SK-N-SH (cell line): Measurements from ENCODE around the gene NAMPT. TPM values are rescaled to one million over a fixed set of nuclear protein-coding genes. Genes with fewer than 3 reads are reported as not detected.
"Not testable (repeated sequence)": the region's sequence is repeated elsewhere in the genome, so short reads cannot be mapped to it uniquely, and the experiment has no call there.

Source experiments
- CTCF ChIA-PET: fragments of 300-600, 350-600 bp; formaldehyde crosslinking; extraction: SDS; loops from one replicate; lab custom pipeline; 2021; lab: Yijun Ruan, JAX
- POLR2A ChIA-PET: fragments of 350-600 bp; sonication (Branson Sonifier 250); formaldehyde crosslinking; extraction: SDS; loops from one replicate; lab custom pipeline; 2020; ENCODE audit warnings: antibody characterized with exemption, inconsistent platforms; lab: Yijun Ruan, JAX
- DNase-seq: peaks from one replicate; pipeline ENCODE4 v3.0.0; 2012
- H2AFZ ChIP-seq: fragments of 200-600 bp; sonication (generic); 2 replicates; pipeline ENCODE4 v1.8.1; 2016; ENCODE audit warnings: antibody characterized with exemption, mild to moderate bottlenecking, low read depth
- H3F3A ChIP-seq: fragments of 200-600 bp; sonication (generic); replicated peaks from 2 replicates; pipeline ENCODE3; 2016; ENCODE audit warnings: antibody characterized with exemption, mild to moderate bottlenecking; ENCODE audit not compliant: insufficient read depth
- H3K27ac ChIP-seq, 2 experiments: fragments of 200-500 bp in 1 of 2; fragments of 200-600 bp in 1 of 2; sonication (Bioruptor generic) in 1 of 2; sonication (generic), shearing (Covaris generic) in 1 of 2; 2 replicates each; pipeline versions ENCODE4 v1.5.1 to v1.6.1; 2014 to 2016; ENCODE audit warnings: low read depth in 2 of 2, inconsistent platforms in 1 of 2, low read length in 1 of 2, mild to moderate bottlenecking in 1 of 2, mixed read lengths in 1 of 2
- H3K27me3 ChIP-seq: fragments of 200-600 bp; sonication (generic), shearing (Covaris generic); 2 replicates; pipeline ENCODE4 v1.6.1; 2016; ENCODE audit warnings: mixed run types; ENCODE audit not compliant: insufficient read depth
- H3K36me3 ChIP-seq, 2 experiments: fragments of 200-500 bp in 1 of 2; fragments of 200-600 bp in 1 of 2; sonication (Bioruptor generic) in 1 of 2; sonication (generic) in 1 of 2; replicated peaks in 1 of 2; 2 replicates each; pipeline versions ENCODE3 to v1.5.1; 2014 to 2016; ENCODE audit warnings: low read length in 1 of 2, mild to moderate bottlenecking in 1 of 2; ENCODE audit not compliant: insufficient read depth in 2 of 2, control insufficient read depth in 1 of 2
- H3K4me1 ChIP-seq, 2 experiments: fragments of 200-500 bp in 1 of 2; fragments of 200-600 bp in 1 of 2; sonication (Bioruptor generic) in 1 of 2; sonication (generic), shearing (Covaris generic) in 1 of 2; 2 replicates each; pipeline versions ENCODE4 v1.5.1 to v1.6.1; 2014 to 2016; ENCODE audit warnings: low read depth in 1 of 2, low read length in 1 of 2, mixed run types in 1 of 2; ENCODE audit not compliant: insufficient read depth in 2 of 2, control insufficient read depth in 1 of 2
- H3K4me2 ChIP-seq: fragments of 200-600 bp; sonication (generic), shearing (Covaris generic); 2 replicates; pipeline ENCODE4 v1.6.1; 2017; ENCODE audit warnings: mixed run types
- H3K4me3 ChIP-seq, 2 experiments: fragments of 200-500 bp in 1 of 2; fragments of 200-600 bp in 1 of 2; sonication (Bioruptor generic) in 1 of 2; sonication (generic), shearing (Covaris generic) in 1 of 2; 2 replicates each; pipeline versions ENCODE4 v1.5.1 to v1.8.1; 2014 to 2016; ENCODE audit warnings: low read depth in 2 of 2, inconsistent platforms in 1 of 2, low read length in 1 of 2, mild to moderate bottlenecking in 1 of 2, mixed read lengths in 1 of 2, moderate library complexity in 1 of 2
- H3K79me2 ChIP-seq: fragments of 200-600 bp; sonication (generic); 2 replicates; pipeline ENCODE4 v1.8.1; 2017; ENCODE audit warnings: mild to moderate bottlenecking; ENCODE audit not compliant: insufficient read depth
- H3K9ac ChIP-seq: fragments of 200-600 bp; sonication (generic); 2 replicates; pipeline ENCODE4 v1.6.1; 2017; ENCODE audit warnings: mixed run types
- H3K9me2 ChIP-seq: fragments of 200-600 bp; sonication (generic); 2 replicates; pipeline ENCODE4 v1.6.1; 2017; ENCODE audit warnings: mixed run types
- H3K9me3 ChIP-seq: fragments of 200-600 bp; sonication (generic); 2 replicates; pipeline ENCODE4 v1.6.1; 2017; ENCODE audit warnings: mixed run types, mild to moderate bottlenecking, moderate library complexity
- H4K20me1 ChIP-seq: fragments of 200-600 bp; sonication (generic); 2 replicates; pipeline ENCODE4 v1.6.1; 2017; ENCODE audit warnings: mild to moderate bottlenecking, mixed run types; ENCODE audit not compliant: insufficient read depth
- EZH2phosphoT487 ChIP-seq: fragments of 200-600 bp; sonication (generic); IDR thresholded peaks from 2 replicates; pipeline ENCODE4 v1.6.1; 2017; ENCODE audit warnings: low read depth, mixed run types, mild to moderate bottlenecking, antibody characterized with exemption, moderate library complexity, borderline replicate concordance
- FOXJ3 ChIP-seq: sonication (generic); formaldehyde crosslinking; IDR thresholded peaks from 2 replicates; pipeline ENCODE4 v1.5.1; 2020; ENCODE audit warnings: mild to moderate bottlenecking, missing genetic modification reagents
- GABPA ChIP-seq: IDR thresholded peaks from 2 replicates; pipeline ENCODE4 v1.4.0; 2012; ENCODE audit warnings: low read depth, mild to moderate bottlenecking
- JUND ChIP-seq: IDR thresholded peaks from 2 replicates; pipeline ENCODE4 v1.4.0; 2012
- MEF2A ChIP-seq: IDR thresholded peaks from 2 replicates; pipeline ENCODE4 v1.4.0; 2012; ENCODE audit warnings: low read depth, borderline replicate concordance
- MXI1 ChIP-seq: IDR thresholded peaks from 2 replicates; pipeline ENCODE4 v1.6.1; 2012; ENCODE audit warnings: mild to moderate bottlenecking, low read depth, low read length, improper control_type of control experiment
- NFIC ChIP-seq: IDR thresholded peaks from 2 replicates; pipeline ENCODE4 v1.4.0; 2012; ENCODE audit warnings: borderline replicate concordance
- NRF1 ChIP-seq: IDR thresholded peaks from 2 replicates; pipeline ENCODE4 v1.6.1; 2012; ENCODE audit warnings: low read depth, mild to moderate bottlenecking, low read length
- PBX3 ChIP-seq: IDR thresholded peaks from 2 replicates; pipeline ENCODE4; 2012
- POLR2AphosphoS5 ChIP-seq: IDR thresholded peaks from 2 replicates; pipeline ENCODE4 v1.6.1; 2012; ENCODE audit warnings: low read depth, low read length
- RAD21 ChIP-seq: IDR thresholded peaks from 2 replicates; pipeline ENCODE4 v1.6.1; 2012; ENCODE audit warnings: mild to moderate bottlenecking, low read length
- RCOR1 ChIP-seq: fragments of 150-350 bp; IDR thresholded peaks from 2 replicates; pipeline ENCODE4 v1.6.1; 2017; ENCODE audit warnings: antibody characterized with exemption, low read length
- REST ChIP-seq: IDR thresholded peaks from 2 replicates; pipeline ENCODE4 v1.6.1; 2012; ENCODE audit warnings: mild to moderate bottlenecking, low read depth, low read length, moderate library complexity
- RFX5 ChIP-seq: IDR thresholded peaks from 2 replicates; pipeline ENCODE4 v1.6.1; 2012; ENCODE audit warnings: mild to moderate bottlenecking, improper control_type of control experiment, low read length
- SIN3A ChIP-seq: IDR thresholded peaks from 2 replicates; pipeline ENCODE4 v1.6.1; 2012; ENCODE audit warnings: low read depth, mild to moderate bottlenecking, low read length, moderate library complexity, borderline replicate concordance
- SMC3 ChIP-seq: IDR thresholded peaks from 2 replicates; pipeline ENCODE4 v1.6.1; 2012; ENCODE audit warnings: low read depth, low read length, improper control_type of control experiment
- TAF1 ChIP-seq: IDR thresholded peaks from 2 replicates; pipeline ENCODE4 v1.6.1; 2012; ENCODE audit warnings: low read depth, mild to moderate bottlenecking, low read length, moderate library complexity, borderline replicate concordance
- USF2 ChIP-seq: fragments of 150-350 bp; IDR thresholded peaks from 2 replicates; pipeline ENCODE4 v1.6.1; 2017; ENCODE audit warnings: antibody characterized with exemption, low read length, low read depth, borderline replicate concordance
- YY1 ChIP-seq: IDR thresholded peaks from 2 replicates; pipeline ENCODE4 v1.4.0; 2012; ENCODE audit warnings: low read depth, mild to moderate bottlenecking
- WGBS: methylation state at CpG from one replicate; pipeline ENCODE4 v1.1.6; 2017; ENCODE audit warnings: low lambda C conversion rate; 5-methylcytosine and 5-hydroxymethylcytosine counted together
- polyA plus RNA-seq, 3 experiments: library from polyadenylated mRNA; depleted of rRNA; stranded (reverse); fragments of >200 nt; gene quantifications; 2 replicates each; pipeline ENCODE4 v1.2.3, GENCODE V29; 2012
- TF ChIP-seq, protein P1 (sequence below): IDR thresholded peaks from 2 replicates; pipeline ENCODE4 v1.4.0; 2012; ENCODE audit warnings: low read depth

Gene NAMPT
- polyA plus RNA-seq, 1 of the 3 experiments (the other 2 are of a cell fraction) = 20.1 TPM

DNA sequence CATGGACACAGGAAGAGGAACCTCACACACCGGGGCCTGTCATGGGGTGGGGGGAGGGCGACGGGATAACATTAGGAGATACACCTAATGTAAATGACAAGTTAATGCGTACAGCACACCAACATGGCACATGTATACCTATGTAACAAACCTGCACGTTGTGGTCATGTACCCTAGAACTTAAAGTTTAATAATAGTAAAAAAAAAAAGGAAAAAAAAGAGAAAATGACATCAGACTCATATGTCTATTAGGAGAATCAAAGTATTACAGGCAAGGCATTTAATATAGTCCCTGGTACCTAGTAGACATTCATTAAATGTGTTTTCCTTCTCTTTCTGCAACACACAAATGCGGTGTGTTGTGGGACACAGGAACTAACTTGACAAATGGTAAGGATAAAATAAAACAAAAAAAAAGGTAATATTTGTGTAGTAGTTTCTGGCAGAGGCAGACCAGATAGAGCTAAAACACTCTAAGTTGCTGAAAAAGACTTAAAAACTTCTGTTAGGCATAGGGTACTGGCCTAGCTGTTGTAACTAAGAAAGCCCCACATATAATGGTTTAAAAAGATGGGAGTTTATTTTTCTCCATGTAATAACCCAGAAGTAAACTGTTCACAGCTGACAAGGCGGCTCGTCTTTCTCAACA is 68.8 kb downstream of the NAMPT start:
- Histone ChIP-seq H3K9me2 (no peaks in the 10 kb centered on the region), H3K9me3 (no peaks in the 10 kb centered on the region), H3K27me3 (no peaks in the 10 kb centered on the region), H3K4me1 (peaks cover 4 to 15% of the 10 kb centered on the region in 2 experiments; a peak in 3 of 4 replicates), H4K20me1 (no peaks in the 10 kb centered on the region), H2AFZ (peak overlapping the region; percentile 80), H3K4me2 (peak overlapping the region; percentile 57), H3K36me3 (no peaks in the 10 kb centered on the region), H3K9ac (peak overlapping the region; percentile 38; the same call in 1 of the 2 replicates), H3K79me2 (no peaks in the 10 kb centered on the region), H3K4me3 (no peak overlapping the region), H3F3A (peaks cover 21% of the 10 kb centered on the region)
- no peak for DNase-seq
- CTCF ChIA-PET = interaction anchor here (0.8 to 4.4 kb wide), 3 partner anchors 9 to 39 kb away, joined by 3 to 22 read pairs (median 5); no protein-coding TSS in a partner anchor
- POLR2A ChIA-PET = no interaction called here
- 66% methylated on average over 8 of the region's 8 CpGs for WGBS
- TF ChIP-seq SIN3A = no peak
- TF ChIP-seq POLR2AphosphoS5 = no peak
- TF ChIP-seq EZH2phosphoT487 = no peak
- no peak for TF ChIP-seq RAD21
- TF ChIP-seq, protein P1, sequence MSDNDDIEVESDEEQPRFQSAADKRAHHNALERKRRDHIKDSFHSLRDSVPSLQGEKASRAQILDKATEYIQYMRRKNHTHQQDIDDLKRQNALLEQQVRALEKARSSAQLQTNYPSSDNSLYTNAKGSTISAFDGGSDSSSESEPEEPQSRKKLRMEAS = no peak
- no peak for TF ChIP-seq MEF2A
- no peak for TF ChIP-seq FOXJ3 (CRISPR knock-in tag)
- TF ChIP-seq RFX5 = no peak
- TF ChIP-seq JUND = no peak
- no peak for TF ChIP-seq USF2
- no peak for TF ChIP-seq RCOR1
- no peak for TF ChIP-seq TAF1
- no peak for TF ChIP-seq SMC3
- TF ChIP-seq REST = no peak
- no peak for TF ChIP-seq YY1
- no peak for TF ChIP-seq GABPA
- no peak for TF ChIP-seq MXI1
- no peak for TF ChIP-seq PBX3
- no peak for TF ChIP-seq NFIC
- no peak for TF ChIP-seq NRF1
- TF ChIP-seq, all 33 proteins: peak for 0
- peak overlapping the region; percentile 28 to 92; a peak in 3 of 4 replicates for H3K27ac ChIP-seq

DNA sequence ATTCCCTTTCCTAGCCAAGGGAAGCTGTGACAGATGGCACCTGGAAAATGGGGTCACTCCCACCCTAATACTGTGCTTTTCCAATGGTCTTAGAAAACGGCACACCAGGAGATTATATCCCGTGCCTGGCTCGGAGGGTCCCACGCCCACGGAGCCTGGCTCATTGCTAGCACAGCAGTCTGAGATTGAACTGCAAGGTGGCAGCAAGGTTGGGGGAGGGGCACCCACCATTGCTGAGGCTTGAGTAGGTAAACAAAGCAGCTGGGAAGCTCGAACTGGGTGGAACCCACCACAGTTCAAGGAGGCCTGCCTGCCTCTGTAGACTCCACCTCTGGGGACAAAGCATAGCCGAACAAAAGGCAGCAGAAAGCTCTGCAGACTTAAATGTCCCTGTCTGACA is 75.8 kb downstream of the NAMPT start:
- H4K20me1 ChIP-seq, H2AFZ ChIP-seq, H3K9me3 ChIP-seq, H3K4me2 ChIP-seq, POLR2A ChIA-PET, H3K36me3 ChIP-seq, H3K9ac ChIP-seq, H3K4me3 ChIP-seq, DNase-seq, H3K27ac ChIP-seq, H3K4me1 ChIP-seq, H3F3A ChIP-seq, H3K27me3 ChIP-seq, H3K79me2 ChIP-seq, H3K9me2 ChIP-seq: not testable (repeated sequence)
- WGBS = 54% methylated on average over 7 of the region's 7 CpGs
- CTCF ChIA-PET = interaction anchor here (1.2 kb wide), 1 partner anchor 256 kb away, joined by 3 read pairs; no protein-coding TSS in a partner anchor
